ENCODE results near the gene NRP1. TPM values are rescaled to one million over a fixed set of nuclear protein-coding genes. Genes with fewer than 3 reads are reported as not detected.
A peak's percentile ranks its signal among the peaks of the same experiment; 100 is the strongest.

NRP1 gene
- total RNA-seq, 4 donors from 2014 or later = 47.1 to 286 (median 111) TPM

DNA sequence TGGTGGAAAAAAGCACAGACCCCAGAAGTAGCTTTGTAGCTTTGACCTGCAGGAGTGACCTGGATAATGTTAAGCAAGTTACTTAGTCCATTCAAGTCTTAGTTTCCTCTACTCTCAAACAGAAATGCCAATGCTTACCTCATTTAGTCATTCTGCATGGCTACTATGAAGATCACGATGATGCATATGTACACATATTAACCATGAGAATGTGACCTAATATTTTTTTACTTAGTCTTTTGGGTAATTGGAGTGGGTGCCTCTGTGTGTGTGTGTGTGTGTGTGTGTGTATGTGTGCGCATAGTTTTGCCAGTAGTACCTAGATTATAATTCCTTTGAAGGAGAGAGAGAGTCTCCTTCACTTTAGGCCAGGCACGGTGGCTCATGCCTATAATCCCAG lies 95.8 kb downstream of the NRP1 start:
- TF ChIP-seq POLR2A (IDR thresholded peaks at IDR 0.05) (no peak), CTCF (IDR thresholded peaks at IDR 0.05) (no peak)
- Histone ChIP-seq H3K27me3 (no peaks in the 10 kb centered on the region), H3K27ac (no peak overlapping the region), H3K4me3 (no peak overlapping the region), H3K4me1 (peaks cover 9 to 19% of the 10 kb centered on the region in 2 donors), H3K36me3 (no peaks in the 10 kb centered on the region), H3K9me3 (no peaks in the 10 kb centered on the region)
- intact Hi-C loops (cut with DNase I; ENCODE audit: low total_unique reads) = no loop called here
- DNase-seq = no peak

DNA sequence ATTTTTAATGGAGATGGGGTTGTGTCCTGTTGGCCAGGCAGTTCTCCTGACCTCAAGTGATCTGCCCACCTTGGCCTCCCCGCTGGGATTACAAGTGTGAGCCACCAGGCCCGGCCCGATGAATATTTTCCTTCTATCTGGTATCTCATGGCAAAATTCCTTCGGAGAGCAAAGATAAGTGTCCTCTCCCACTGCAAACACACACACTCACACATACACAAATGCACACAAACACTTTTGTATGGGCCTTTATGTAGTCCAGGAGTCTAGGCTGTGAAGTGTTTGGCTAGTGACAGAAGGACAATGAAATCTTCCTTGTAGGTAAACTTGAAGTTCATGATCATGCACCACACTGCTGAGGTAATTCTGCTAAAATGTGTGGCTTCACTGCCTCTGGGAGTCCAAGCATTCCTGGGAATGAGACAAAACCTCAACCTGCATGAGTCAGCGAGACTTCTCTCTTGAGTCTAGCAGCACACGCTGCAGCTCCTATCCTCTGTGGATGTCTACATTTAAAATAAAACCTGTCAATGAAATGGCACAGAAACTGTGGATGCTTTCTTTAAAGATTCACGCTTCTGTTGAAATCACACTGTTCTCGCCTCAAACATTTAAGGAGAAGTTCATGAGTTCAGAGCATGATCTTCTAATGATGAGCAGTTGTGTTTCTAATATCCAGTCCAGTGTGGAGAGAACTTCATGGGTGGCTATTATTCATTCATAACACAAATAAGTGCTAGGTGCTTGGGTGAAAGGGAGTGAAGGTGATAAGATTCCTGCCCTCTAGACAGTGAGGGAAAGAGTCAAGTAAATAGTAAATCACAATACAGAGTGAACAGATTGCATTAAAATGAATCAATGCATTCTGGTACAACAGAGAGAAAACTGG lies 96.5 kb downstream of the NRP1 start:
- no peak overlapping the region for H3K4me3 ChIP-seq
- intact Hi-C loops (cut with DNase I; ENCODE audit: low total_unique reads) = no loop called here
- H3K4me1 ChIP-seq = peaks cover 11 to 23% of the 10 kb centered on the region in 2 donors
- no peaks in the 10 kb centered on the region for H3K27me3 ChIP-seq
- H3K36me3 ChIP-seq = no peaks in the 10 kb centered on the region
- no peak overlapping the region for H3K27ac ChIP-seq
- no peak for DNase-seq
- no peak for TF ChIP-seq POLR2A (IDR thresholded peaks at IDR 0.05)
- TF ChIP-seq CTCF (IDR thresholded peaks at IDR 0.05) = no peak
- no peaks in the 10 kb centered on the region for H3K9me3 ChIP-seq

DNA sequence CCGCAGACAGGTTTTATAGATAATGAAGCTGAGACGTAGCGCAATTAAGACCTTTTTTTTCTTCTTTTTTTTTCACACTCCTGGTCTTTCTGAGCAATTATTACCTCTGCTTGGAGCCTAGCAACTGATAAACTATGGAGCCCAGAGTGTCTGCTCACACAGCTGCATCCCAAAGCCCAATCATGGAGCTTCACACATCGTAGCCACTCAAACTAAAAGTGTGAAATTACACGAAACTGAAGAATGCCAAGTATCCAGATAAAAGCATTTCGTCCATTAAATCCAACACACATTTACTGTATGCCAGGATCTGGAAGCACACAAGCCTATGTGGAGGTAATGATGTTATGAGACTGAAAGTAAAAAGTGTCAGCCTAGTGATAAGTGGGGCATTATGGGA lies 97.6 kb downstream of the NRP1 start:
- intact Hi-C loops (cut with DNase I; ENCODE audit: low total_unique reads) = no loop called here
- H3K27ac ChIP-seq = no peak overlapping the region

DNA sequence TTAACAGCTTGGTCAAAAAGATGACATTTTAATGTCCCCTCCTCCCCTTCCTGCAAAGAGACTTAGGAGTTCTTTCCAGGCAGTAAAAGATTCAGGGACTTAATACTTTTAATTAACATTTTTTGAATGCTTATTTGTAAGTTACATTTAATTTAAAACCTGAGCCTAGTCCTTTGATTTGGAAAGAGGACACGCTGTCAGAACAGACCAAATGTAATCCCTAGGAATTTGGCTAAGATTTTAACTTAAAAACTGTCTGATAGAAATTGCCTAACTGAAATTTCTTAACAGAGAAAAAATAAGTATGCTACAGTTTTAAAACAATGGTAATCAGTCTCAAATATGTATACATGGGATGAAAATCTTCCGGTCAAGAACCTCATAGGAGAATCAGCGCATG lies 98.5 kb downstream of the NRP1 start:
- Histone ChIP-seq H3K4me1 (peaks cover 12 to 24% of the 10 kb centered on the region in 2 donors), H3K27ac (peak overlapping the region; percentile 52 to 55), H3K9me3 (no peaks in the 10 kb centered on the region), H3K36me3 (no peaks in the 10 kb centered on the region), H3K4me3 (no peak overlapping the region), H3K27me3 (no peaks in the 10 kb centered on the region)
- TF ChIP-seq CTCF (IDR thresholded peaks at IDR 0.05) = no peak
- no peak for TF ChIP-seq POLR2A (IDR thresholded peaks at IDR 0.05)
- DNase-seq = no peak
- intact Hi-C loops (cut with DNase I; ENCODE audit: low total_unique reads) = no loop called here

More for the DNA sequence above, 97.6 kb downstream of the NRP1 start:
- DNase-seq = no peak
- peaks cover 12 to 24% of the 10 kb centered on the region in 2 donors for H3K4me1 ChIP-seq
- H3K27me3 ChIP-seq = no peaks in the 10 kb centered on the region
- TF ChIP-seq CTCF (IDR thresholded peaks at IDR 0.05) (no peak), POLR2A (IDR thresholded peaks at IDR 0.05) (no peak)
- no peak overlapping the region for H3K4me3 ChIP-seq
- no peaks in the 10 kb centered on the region for H3K9me3 ChIP-seq
- H3K36me3 ChIP-seq = no peaks in the 10 kb centered on the region

DNA sequence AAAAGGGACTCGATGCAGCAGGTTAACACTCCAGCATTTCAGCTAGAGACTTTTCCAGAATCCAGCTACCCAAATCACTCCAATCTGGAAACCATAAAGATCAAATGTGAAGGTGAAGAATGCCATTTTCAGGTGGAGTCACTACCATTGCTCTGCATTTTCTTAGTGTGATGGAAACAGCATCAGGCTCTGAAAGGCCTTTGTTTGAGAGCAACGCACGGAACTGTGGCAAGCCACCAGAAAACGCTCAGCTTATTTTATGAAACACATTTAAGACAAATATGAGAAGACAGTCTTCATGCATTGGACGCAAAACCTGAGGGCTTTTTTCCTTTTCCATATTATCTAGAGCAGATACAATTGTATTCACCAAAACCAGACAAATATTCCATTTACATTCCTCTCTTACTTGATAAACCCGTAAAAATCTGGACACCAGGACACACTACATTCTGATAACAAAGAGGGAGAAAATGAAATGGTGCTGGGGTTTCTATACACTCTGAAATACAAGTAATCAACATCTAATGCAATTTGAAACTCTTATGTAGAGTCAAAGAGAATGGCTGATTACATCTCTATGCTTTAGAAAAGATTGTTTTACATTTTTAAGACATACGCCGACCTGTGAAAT lies 99.1 kb downstream of the NRP1 start:
- peaks cover 12 to 24% of the 10 kb centered on the region in 2 donors for H3K4me1 ChIP-seq
- no peak for TF ChIP-seq CTCF (IDR thresholded peaks at IDR 0.05)
- no peak for TF ChIP-seq POLR2A (IDR thresholded peaks at IDR 0.05)

More for the DNA sequence above, 99.1 kb downstream of the NRP1 start:
- DNase-seq = no peak
- Histone ChIP-seq H3K4me3 (no peak overlapping the region), H3K9me3 (no peaks in the 10 kb centered on the region), H3K27ac (peak overlapping the region; percentile 52 to 55), H3K36me3 (no peaks in the 10 kb centered on the region), H3K27me3 (no peaks in the 10 kb centered on the region)
- intact Hi-C loops (cut with DNase I; ENCODE audit: low total_unique reads) = no loop called here
